SHP77 treated with DMSO at 0.1 percent for 48 hours (cell line): ENCODE results near the gene H2AZ2.
"Not testable (repeated sequence)": the region's sequence is repeated elsewhere in the genome, so short reads cannot be mapped to it uniquely, and the experiment has no call there.

Source experiments
- DNase-seq: peaks from one replicate; lab custom pipeline; 2025; lab: John Stamatoyannopoulos, UW

Gene H2AZ2

GRCh38 chr7:44847920-44848634 lies at the start of gene H2AZ2:
TSS of gene H2AZ2 (minus strand) at chr7:44848087. CDS start at chr7:44847971, 116 bp downstream.
- peak; percentile 99 for DNase-seq

GRCh38 chr7:44897309-44897708 lies 49.4 kb upstream of the H2AZ2 start:
- DNase-seq, result no peak

GRCh38 chr7:44894888-44895580 lies 47.1 kb upstream of the H2AZ2 start:
- DNase-seq, result no peak

- no peak for DNase-seq
Observed at GRCh38 chr7:44893710-44894234, 45.9 kb upstream of the H2AZ2 start.

- DNase-seq, result no peak
Observed at GRCh38 chr7:44891791-44892190, 43.9 kb upstream of the H2AZ2 start.

GRCh38 chr7:44891372-44891771 lies 43.5 kb upstream of the H2AZ2 start:
- DNase-seq, result no peak

GRCh38 chr7:44889086-44889781 lies 41.3 kb upstream of the H2AZ2 start:
- DNase-seq, result no peak

GRCh38 chr7:44887293-44887692 lies 39.4 kb upstream of the H2AZ2 start:
- no peak for DNase-seq

- peak; percentile 89 for DNase-seq
Observed at GRCh38 chr7:44885394-44886317, 37.8 kb upstream of the H2AZ2 start, which contains the start of gene PURB. TSS of gene PURB (minus strand) at chr7:44885530. CDS start at chr7:44885348, 182 bp downstream.

- no peak for DNase-seq
Observed at GRCh38 chr7:44884621-44885393, 36.9 kb upstream of the H2AZ2 start.

GRCh38 chr7:44883961-44884620 lies 36.2 kb upstream of the H2AZ2 start:
- no peak for DNase-seq

GRCh38 chr7:44882899-44883298 lies 35.0 kb upstream of the H2AZ2 start:
- DNase-seq, result no peak

GRCh38 chr7:44881610-44882009 lies 33.7 kb upstream of the H2AZ2 start:
- DNase-seq, result no peak

GRCh38 chr7:44881066-44881600 lies 33.2 kb upstream of the H2AZ2 start:
- DNase-seq, result no peak

GRCh38 chr7:44880317-44881018 lies 32.6 kb upstream of the H2AZ2 start:
- no peak for DNase-seq

GRCh38 chr7:44876393-44876792 lies 28.5 kb upstream of the H2AZ2 start:
- no peak for DNase-seq

GRCh38 chr7:44875241-44875640 lies 27.4 kb upstream of the H2AZ2 start:
- DNase-seq, result no peak

- no peak for DNase-seq
Observed at GRCh38 chr7:44872787-44873186, 24.9 kb upstream of the H2AZ2 start.

- not testable (repeated sequence) for DNase-seq
Observed at GRCh38 chr7:44871918-44872317, 24.0 kb upstream of the H2AZ2 start.
